Measurements from ENCODE around the gene PCBP3.

GRCh38 chr21:45938453-45938755 is 294.9 kb downstream of the PCBP3 start:
- TF ChIP-seq CTCF (IDR thresholded peaks at IDR 0.05) (no peak), POLR2A (IDR thresholded peaks at IDR 0.05) (no peak)

Data from right lobe of liver (tissue), 4 donors.